ENCODE measurements around the gene EML4.

GRCh38 chr2:42376758-42377157 is 207.6 kb downstream of the EML4 start:
- TF ChIP-seq EZH2 (IDR thresholded peaks at IDR 0.05; ENCODE audit: borderline replicate concordance, low read depth, low read length, severe bottlenecking), result no peak
- no peak for TF ChIP-seq CTCF (IDR thresholded peaks at IDR 0.05; ENCODE audit: borderline replicate concordance, extremely low read depth, low read length, poor library complexity, severe bottlenecking)
